ENCODE measurements around the gene STK32C.
"Not testable (repeated sequence)": the region's sequence is repeated elsewhere in the genome, so short reads cannot be mapped to it uniquely, and the experiment has no call there.

Gene STK32C

DNA sequence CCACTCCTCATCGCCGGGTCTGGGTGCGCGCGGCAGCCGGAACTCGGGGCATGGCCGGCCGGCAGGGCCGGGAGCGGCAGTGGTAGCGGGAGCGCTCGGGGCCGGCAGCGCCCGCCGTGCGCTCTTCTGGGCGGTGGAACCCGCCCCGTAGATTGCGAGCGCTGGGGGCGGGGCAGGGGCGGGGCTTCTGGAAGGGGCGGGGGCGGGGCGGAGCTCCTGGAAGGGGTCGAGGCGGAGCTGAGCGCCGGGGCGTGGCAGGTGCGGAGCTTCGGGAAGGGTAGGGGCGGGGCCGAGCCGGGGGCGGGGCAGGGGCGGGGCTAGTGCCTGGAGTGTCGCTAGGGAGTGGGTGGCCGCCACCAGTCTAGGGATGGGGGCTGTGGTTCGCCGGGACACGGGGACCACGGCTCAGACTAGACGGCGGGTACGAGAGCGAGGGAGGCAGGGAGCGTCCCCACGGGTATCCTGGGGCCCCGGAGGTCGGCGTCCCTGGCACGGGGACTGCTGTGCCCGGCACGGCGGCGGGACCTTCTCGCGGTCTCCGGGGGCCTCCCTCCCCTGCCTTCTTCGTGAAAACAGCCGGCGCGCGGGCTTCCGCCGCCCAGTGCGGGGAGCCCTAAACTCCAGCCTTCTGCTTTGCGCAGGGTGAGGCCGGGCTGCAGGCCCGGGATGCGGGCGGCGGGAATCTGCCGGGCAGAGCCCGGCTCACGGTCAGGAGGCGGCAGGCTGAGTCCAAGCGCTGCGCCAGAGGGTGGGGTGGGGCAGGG, at the start of gene STK32C:
Gene STK32C (minus strand): TSS at position 128 of the 764 bp plus-strand sequence. CDS start 117 bp downstream, at position 11.
- H3K27ac Mint-ChIP-seq = peak within 1 kb of the TSS; percentile 59
- H3K36me3 Mint-ChIP-seq (ENCODE audit: low read depth) = no peaks in the 10 kb centered on the region
- no peaks in the 10 kb centered on the region for H3K9me3 Mint-ChIP-seq
- ATAC-seq (peak; percentile 85), DNase-seq (peak; percentile 91)
- no peaks in the 10 kb centered on the region for H3K27me3 Mint-ChIP-seq
- peak within 1 kb of the TSS; percentile 87 for H3K4me3 Mint-ChIP-seq
- peaks cover 14% of the 10 kb centered on the region for H3K4me1 Mint-ChIP-seq

DNA sequence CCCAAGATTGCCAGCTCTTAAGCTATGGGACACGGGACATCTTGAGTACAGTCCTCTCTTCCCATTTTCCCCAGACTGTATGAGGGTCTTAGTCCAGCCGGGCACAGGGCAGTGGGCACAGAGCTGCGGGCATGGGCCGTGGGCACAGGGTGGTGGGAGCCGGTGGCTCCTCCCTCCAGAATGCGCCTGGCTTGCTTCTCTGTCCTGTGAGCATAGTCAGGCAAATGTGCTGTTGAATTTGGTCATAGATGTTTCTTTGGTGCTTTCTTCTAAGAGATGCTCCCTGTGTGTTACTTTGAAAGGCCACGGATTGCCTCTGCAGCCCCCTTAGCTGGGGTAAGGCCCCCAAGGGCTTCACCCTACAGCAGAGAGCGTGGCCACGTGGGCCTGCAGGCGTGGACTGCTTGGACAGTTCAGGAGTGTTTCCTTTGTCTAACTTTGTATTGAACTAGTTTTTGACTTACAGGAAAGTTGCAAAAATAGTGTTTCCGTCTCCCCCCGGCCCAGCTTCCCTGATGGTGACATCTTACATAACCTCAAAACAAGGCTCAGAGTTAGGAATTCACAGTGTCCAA, 49.0 kb upstream of the STK32C start:
- no peaks in the 10 kb centered on the region for H3K36me3 Mint-ChIP-seq (ENCODE audit: low read depth)
- DNase-seq = no peak
- no peak overlapping the region for H3K4me3 Mint-ChIP-seq
- no peak overlapping the region for H3K27ac Mint-ChIP-seq
- H3K9me3 Mint-ChIP-seq = no peaks in the 10 kb centered on the region
- ATAC-seq = no peak
- H3K4me1 Mint-ChIP-seq = no peaks in the 10 kb centered on the region
- no peaks in the 10 kb centered on the region for H3K27me3 Mint-ChIP-seq

DNA sequence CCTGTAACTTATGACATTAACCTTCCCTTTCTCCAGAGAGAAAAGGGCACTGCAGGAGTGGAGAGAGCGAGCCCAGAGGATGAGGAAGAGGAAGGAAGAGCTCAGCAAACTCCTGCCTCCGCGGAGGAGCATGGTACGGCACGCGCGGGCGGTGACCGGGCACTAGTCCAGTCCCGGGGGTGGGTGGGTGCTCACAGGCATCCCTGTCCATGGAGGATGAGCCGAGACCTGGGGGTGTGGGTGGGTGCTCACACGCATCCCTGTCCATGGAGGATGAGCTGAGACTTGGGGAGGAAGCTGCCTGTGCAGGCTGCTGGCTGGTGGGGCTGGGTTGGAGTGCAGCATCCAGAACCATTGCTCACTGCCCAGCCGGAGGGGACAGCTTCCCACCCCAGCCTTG, 48.0 kb upstream of the STK32C start:
- Mint-ChIP-seq H3K36me3 (ENCODE audit: low read depth) (no peaks in the 10 kb centered on the region), H3K9me3 (no peaks in the 10 kb centered on the region), H3K27me3 (no peaks in the 10 kb centered on the region), H3K4me1 (no peaks in the 10 kb centered on the region), H3K27ac (no peak overlapping the region), H3K4me3 (no peak overlapping the region)
- ATAC-seq (no peak), DNase-seq (no peak)

DNA sequence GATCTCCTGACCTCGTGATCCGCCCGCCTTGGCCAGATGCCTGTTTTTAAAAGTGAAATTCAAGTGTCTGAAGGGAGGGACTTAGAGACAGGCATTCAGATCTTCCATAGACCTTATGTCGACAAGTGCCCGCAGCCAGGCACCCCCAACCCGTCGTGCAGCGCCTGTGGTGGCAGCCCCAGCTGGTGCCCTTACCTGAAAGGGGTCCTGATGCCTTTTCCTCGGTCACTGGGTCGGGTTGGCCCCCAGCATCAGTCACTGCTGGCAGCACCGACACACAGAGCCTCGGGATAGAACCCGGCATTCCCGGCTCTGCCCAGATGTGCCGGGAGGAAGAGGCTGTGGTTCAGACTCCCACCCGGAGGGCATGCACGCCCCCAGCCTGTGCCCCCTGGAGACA, 47.5 kb upstream of the STK32C start:
- Mint-ChIP-seq H3K9me3 (no peaks in the 10 kb centered on the region), H3K4me1 (no peaks in the 10 kb centered on the region), H3K27me3 (no peaks in the 10 kb centered on the region), H3K27ac (no peak overlapping the region), H3K4me3 (no peak overlapping the region), H3K36me3 (ENCODE audit: low read depth) (no peaks in the 10 kb centered on the region)
- ATAC-seq (no peak), DNase-seq (no peak)

DNA sequence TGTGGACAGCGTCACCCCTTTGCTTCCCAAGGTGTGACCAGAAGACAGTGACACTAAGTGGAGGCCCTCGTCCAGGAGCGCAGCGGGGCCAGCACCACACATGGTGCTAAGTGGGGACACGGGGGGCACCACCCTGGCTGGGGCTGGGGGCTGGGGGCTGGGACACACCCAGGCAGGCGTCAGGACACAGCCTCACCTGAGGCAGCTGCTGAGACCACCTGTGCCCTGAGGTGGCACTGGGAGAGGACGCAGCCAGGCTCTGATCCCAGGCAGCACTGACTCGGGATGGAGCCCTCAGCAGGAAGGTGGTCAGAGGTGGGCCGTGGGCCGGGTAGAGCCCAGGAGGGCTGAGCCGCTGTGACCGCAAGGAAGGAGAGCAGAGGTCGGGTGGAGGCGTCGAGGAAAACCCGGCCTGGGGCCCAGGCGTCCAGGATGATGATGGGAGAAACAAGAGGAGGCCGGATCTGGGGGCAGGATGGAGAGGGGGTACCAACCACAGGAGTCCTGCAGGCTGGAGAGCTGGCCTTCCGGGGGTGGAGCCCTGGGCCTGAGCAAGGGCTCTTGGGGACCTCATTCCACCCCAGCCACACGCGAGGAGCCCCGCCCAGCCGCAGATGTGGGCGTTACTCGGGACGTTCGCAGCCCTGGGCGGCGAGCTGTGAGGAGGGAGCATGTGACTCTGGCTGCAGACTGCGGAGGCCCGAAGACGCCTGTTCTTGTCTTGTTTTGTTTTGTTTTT, 46.8 kb upstream of the STK32C start:
- H3K27me3 Mint-ChIP-seq = no peaks in the 10 kb centered on the region
- no peak overlapping the region for H3K27ac Mint-ChIP-seq
- H3K4me3 Mint-ChIP-seq = no peak overlapping the region
- ATAC-seq (peak; percentile 9), DNase-seq (no peak)
- no peaks in the 10 kb centered on the region for H3K9me3 Mint-ChIP-seq
- H3K4me1 Mint-ChIP-seq = no peaks in the 10 kb centered on the region
- H3K36me3 Mint-ChIP-seq (ENCODE audit: low read depth) = no peaks in the 10 kb centered on the region

DNA sequence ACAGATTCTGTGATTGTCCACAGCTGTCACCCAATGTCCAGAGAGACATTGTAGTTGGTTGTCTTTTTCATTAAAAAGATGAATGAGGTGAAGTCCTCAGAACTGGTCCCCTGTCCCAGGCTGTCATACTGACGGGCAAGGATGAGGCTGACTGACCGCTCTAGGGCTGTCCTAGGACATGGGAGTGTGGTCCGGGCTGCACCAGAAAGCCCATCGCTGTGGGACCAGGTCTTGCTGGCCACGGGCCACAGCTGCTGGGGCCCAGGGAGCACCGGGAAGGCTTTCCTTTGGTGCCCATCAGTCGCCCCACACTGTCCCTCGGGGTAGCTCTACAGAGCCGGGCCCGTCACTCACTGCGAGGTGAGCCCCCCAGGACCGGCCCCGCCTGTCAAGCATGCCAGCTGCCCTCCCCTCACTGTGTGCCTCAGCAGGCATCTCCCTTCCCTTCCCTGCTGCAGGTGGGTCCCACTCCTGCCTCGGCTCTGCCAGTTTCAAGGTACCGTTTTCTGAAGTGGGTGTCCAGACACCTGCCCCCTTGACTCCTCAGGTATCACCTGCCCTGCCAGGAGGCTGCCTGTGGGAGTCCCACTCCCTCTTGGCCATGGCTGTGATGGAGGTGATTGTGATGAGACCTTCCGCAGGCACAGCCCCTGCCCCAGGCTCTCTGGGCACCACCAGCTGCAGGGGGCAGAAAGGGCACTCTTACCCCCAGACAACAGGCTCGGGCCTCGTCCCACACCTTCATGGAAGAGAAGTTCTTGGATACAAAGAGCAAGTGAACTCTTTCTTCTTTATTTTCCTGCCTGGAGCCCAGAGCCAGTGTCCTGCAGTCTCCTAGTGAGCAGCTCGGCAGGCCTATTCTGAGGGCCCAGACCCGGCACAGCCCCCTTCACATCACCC, 46.0 kb upstream of the STK32C start:
- no peak overlapping the region for H3K27ac Mint-ChIP-seq
- no peaks in the 10 kb centered on the region for H3K4me1 Mint-ChIP-seq
- H3K27me3 Mint-ChIP-seq = no peaks in the 10 kb centered on the region
- H3K9me3 Mint-ChIP-seq = no peaks in the 10 kb centered on the region
- no peaks in the 10 kb centered on the region for H3K36me3 Mint-ChIP-seq (ENCODE audit: low read depth)
- ATAC-seq (no peak), DNase-seq (no peak)
- no peak overlapping the region for H3K4me3 Mint-ChIP-seq

DNA sequence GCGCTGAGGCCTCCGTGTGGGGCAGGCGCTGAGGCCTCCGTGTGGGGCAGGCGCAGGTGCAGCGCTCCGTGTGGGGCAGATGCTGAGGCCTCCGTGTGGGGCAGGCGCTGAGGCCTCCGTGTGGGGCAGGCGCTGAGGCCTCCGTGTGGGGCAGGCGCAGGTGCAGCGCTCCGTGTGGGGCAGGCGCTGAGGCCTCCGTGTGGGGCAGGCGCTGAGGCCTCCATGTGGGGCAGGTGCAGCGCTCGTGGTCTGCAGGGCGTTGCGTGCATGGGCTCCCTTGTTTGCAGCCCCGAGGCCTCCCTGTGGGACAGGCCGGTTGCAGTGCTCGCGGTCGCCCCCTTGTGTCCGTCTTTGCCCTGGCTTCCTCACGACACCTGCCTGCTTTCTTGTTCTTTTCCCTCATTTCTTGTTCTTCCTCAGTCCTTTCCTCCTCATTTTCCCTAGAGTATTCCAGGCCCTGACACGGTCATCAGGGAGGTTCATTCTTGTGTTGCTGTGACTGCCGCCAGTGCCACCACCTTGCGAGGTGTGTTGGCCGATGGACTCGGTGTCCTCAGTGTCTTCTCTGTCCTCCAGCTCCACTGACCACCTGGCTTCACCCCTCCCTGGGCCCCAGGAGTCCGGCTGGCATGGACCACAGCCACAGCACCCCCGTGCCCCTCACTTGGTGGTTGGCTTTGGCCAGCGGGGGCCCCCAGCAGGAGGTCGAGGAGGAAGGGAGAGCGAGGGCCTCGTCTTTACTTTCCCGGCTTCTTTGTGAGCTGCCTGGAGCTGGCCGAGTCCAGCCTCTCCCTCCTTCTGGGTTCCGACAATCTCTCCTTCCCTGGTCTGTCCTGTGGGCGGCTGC, 44.9 kb upstream of the STK32C start:
- not testable (repeated sequence) for H3K27ac Mint-ChIP-seq; H3K27me3 Mint-ChIP-seq; H3K36me3 Mint-ChIP-seq (ENCODE audit: low read depth); H3K4me3 Mint-ChIP-seq; H3K9me3 Mint-ChIP-seq; H3K4me1 Mint-ChIP-seq
- ATAC-seq (peak; percentile 60), DNase-seq (peak; percentile 86)

DNA sequence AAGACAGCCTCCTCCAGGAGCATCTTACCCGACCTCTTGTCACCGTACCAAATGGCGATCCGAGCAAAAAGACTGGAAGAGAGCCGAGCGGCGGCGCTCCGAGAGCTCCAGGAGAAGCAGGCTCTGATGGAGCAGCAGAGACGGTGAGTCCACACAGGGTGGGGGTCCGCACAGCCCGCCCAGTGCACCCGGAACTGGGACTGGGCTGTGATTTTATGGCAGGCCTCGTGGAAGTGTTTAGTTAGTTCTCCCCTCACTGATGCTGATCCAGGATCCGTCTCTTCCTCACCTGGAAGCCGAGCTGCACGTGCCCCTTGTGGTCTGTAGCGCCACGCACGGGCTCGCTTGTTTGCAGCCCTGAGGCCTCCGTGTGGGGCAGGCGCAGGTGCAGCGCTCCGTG, 43.9 kb upstream of the STK32C start:
- no peak overlapping the region for H3K27ac Mint-ChIP-seq

DNA sequence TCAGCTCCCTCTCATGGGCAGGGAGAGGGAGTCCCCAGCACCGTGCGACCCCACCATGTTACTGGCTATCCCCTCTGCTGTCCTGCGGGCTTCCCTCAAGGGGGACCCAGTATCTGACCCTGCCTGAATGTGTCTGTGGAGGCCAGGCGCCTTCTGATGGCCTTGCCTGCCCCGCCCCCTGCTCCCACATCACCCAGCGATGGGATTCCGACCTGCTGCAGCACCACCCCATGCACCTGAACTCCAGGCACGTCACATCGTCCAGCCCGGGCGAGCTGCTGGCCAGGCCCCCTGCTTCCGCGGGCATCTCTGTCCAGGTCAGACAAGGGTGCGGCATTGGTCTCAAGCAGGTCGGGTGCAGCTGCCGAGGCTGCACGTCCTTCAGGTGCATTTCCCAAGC, 43.2 kb upstream of the STK32C start:
- Mint-ChIP-seq H3K36me3 (ENCODE audit: low read depth) (no peaks in the 10 kb centered on the region), H3K27ac (no peak overlapping the region), H3K4me3 (no peak overlapping the region), H3K9me3 (no peaks in the 10 kb centered on the region), H3K27me3 (no peaks in the 10 kb centered on the region), H3K4me1 (no peaks in the 10 kb centered on the region)
- no peak for DNase-seq
- ATAC-seq = no peak

More for the DNA sequence above, 43.9 kb upstream of the STK32C start:
- Mint-ChIP-seq H3K36me3 (ENCODE audit: low read depth) (no peaks in the 10 kb centered on the region), H3K9me3 (no peaks in the 10 kb centered on the region), H3K27me3 (no peaks in the 10 kb centered on the region), H3K4me3 (no peak overlapping the region), H3K4me1 (no peaks in the 10 kb centered on the region)
- ATAC-seq (no peak), DNase-seq (no peak)

DNA sequence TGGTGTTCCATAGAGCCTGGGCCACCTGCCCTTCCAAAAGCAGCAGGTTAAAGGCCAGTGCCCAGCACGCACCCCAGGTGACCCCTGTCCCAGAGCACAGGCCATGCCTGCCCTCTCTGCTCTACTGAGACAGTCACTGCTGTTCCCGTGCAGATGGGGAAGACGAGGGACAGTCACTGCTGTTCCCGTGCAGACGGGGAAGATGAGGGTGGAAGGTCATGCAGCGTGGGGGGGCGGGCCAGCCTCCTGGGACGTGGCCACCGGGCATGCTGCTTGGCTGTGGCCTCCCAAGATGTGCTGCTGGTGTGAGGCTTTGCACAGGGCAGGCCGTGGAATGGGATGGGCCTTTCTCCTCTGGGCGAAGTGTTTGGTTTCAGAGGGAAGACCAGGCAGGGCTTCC, 42.6 kb upstream of the STK32C start:
- no peak overlapping the region for H3K4me3 Mint-ChIP-seq
- no peaks in the 10 kb centered on the region for H3K4me1 Mint-ChIP-seq
- no peak overlapping the region for H3K27ac Mint-ChIP-seq
- no peaks in the 10 kb centered on the region for H3K27me3 Mint-ChIP-seq
- no peaks in the 10 kb centered on the region for H3K36me3 Mint-ChIP-seq (ENCODE audit: low read depth)
- H3K9me3 Mint-ChIP-seq = no peaks in the 10 kb centered on the region
- ATAC-seq = no peak
- no peak for DNase-seq

DNA sequence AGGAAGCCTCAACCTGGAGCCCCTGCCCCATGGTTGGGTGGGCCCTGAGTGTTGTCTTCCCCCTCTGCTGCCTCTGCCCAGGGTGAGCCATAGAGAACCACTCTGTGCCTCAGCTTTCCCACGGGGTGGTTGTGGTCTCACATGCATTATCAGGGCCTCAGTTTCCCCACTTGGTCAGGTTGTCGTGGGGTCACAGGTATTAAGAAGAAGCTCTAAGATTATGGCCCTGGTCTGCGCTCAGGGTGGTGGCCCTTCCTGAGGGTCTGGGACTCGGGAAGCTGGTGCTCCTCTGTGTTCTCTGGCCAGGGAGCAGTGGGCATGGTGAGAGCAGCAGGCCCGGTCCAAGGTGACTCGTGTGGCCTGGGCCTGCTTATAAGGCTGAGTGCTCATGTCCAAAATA, 42.0 kb upstream of the STK32C start:
- Mint-ChIP-seq H3K27ac (no peak overlapping the region), H3K4me1 (no peaks in the 10 kb centered on the region), H3K36me3 (ENCODE audit: low read depth) (no peaks in the 10 kb centered on the region), H3K9me3 (no peaks in the 10 kb centered on the region), H3K27me3 (no peaks in the 10 kb centered on the region), H3K4me3 (no peak overlapping the region)
- no peak for DNase-seq
- no peak for ATAC-seq

DNA sequence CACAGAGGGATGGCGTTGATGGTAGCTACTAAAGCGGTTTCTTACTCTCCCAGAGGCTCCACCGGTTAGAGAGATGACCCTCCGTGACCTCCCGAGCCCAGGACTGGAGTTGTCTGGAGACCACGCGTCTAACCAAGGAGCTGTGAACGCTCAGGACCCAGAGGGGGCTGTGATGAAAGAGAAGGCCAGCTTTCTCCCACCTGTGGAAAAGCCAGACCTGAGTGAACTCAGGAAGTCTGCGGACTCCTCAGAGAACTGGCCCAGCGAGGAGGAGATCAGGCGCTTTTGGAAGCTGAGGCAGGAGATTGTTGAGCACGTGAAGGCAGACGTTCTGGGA, 40.1 kb upstream of the STK32C start:
- H3K4me3 Mint-ChIP-seq = no peak overlapping the region
- ATAC-seq = no peak
- H3K27ac Mint-ChIP-seq = no peak overlapping the region
- no peaks in the 10 kb centered on the region for H3K27me3 Mint-ChIP-seq
- DNase-seq = no peak
- H3K4me1 Mint-ChIP-seq = no peaks in the 10 kb centered on the region
- H3K9me3 Mint-ChIP-seq = no peaks in the 10 kb centered on the region
- H3K36me3 Mint-ChIP-seq (ENCODE audit: low read depth) = peaks cover 2% of the 10 kb centered on the region

DNA sequence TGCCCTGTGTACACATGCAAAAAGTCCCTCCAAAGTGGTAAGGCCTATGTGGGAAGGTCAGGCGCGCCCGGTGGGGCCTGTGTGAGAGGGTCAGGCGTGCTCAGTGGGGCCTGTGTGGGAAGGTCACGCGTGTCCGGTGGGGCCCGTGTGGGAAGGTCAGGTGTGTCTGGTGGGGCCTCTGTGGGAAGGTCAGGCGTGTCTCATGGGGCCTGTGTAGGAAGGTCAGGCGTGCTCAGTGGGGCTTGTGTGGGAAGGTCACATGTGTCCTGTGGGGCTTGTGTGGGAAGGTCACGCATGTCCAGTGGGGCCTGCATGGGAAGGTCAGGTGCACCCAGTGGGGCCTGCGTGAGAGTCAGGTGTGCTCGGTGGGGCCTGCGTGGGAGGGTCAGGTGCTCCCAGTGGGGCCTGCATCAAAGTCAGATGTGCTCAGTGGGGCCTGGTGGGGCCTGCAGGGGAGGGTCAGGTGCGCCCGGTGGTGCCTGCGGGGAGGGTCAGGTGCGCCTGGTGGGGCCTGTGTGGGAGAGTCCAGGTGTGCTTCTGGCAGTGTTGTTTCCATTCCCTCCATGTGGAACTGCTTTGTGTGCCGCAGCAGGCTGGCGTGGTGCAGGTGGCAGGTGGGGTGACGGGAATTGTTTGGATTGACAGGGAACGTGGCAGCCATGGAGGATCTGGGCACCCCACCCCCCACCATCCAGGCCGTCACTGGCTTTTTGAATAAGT, 39.6 kb upstream of the STK32C start:
- Mint-ChIP-seq H3K9me3 (no peaks in the 10 kb centered on the region), H3K27me3 (no peaks in the 10 kb centered on the region), H3K36me3 (ENCODE audit: low read depth) (peaks cover 3% of the 10 kb centered on the region), H3K27ac (no peak overlapping the region), H3K4me3 (no peak overlapping the region), H3K4me1 (no peaks in the 10 kb centered on the region)
- ATAC-seq (no peak), DNase-seq (no peak)
